GM21786 (cell line): Measurements from ENCODE around the gene PRSS53.

Experiments
- ATAC-seq: cut with Tn5 transposase; IDR thresholded peaks from one replicate; pipeline ENCODE4 v1.9.1; 2021; ENCODE audit not compliant: unreplicated experiment

Gene PRSS53

DNA sequence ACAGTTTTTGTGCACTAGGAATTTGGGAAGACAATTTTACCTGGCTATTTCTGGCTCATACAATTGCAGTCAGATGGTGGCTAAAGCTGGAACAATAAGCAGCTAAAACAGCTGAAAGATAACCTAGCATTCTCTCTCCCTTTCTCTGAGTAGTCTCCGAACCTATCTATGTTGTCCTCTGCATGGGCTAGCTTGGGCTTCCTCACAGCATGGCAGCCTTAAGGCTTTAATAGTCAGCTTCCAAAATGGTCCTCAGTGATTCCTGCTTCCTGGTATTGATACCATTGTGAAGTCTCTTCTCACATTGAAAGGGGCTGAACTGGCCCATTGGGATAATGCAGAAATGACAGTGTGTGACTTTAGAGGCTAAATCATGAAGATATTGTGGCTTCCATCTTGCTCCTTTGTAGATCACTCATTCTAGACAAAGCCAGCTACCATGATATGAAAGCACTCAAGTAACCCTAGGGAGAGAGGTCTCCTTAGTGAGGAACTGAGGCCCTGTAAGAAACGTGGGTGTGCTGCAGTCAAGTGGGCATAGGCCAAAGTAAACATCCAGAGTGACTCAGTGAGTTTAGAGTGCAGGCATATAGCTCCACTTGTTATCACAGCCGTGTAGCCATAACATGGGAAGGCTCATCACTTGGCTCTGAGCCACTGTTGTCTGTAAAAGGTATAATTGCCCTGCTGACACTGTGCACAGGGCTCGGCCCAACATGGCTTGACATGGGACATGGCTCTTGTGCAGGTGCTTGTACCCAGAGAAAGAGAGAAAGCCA is 11.3 kb upstream of the PRSS53 start:
- no peak for ATAC-seq

DNA sequence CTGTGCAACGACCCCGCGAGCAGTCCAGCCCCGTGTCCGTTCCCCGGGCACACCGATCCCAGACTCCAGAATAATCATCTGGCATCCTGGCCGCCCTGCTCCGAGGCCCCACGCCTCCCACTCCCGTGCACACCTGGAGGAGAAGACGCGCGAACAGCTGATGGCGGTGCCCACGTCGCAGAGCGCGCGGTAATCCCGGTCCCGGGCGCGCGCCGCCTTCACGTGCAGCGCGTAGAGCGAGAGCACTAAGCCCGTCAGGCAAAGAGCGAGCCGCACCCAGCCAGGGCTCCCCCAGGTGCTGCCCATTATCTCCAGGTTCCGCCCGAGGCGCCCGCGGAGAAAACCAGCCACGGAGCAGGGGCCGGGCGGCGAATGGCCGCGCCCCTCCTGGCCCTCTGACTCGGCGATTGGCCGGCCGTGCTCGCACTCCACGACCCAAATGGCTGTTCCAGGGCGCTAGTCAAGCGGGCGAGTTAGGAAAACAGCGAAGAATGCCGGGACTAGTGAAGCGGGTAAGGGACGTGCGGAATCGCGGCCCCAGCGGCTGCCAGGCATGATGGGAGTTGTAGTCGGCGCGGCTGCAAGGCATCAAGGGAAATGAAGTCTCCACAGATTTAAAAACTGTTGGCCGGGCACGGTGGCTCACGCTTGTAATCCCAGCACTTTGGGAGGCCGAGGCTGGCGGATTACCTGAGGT is 5.8 kb upstream of the PRSS53 start, which contains the start of gene VKORC1:
Gene VKORC1, minus strand, starts transcription at position 374 of the 697 bp plus-strand sequence. Its CDS starts 68 bp downstream, at position 306.
- ATAC-seq = peak; percentile 85

DNA sequence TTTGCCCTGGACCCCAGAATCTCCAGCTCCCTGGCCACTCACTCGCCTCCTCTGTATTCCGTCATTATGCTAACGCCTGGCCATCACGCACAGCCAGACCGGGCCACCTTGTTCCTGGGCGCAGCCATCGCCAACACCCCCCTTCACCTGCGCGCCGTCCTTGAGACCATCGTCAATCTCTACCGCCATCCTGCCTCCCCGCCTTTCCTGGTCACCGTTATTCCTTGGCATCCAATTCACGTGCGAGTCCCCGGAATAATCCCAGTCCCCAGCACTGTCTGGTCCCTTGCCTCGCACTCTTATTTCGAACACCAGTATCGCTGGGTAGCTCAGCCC is 5.3 kb upstream of the PRSS53 start:
- ATAC-seq = no peak

DNA sequence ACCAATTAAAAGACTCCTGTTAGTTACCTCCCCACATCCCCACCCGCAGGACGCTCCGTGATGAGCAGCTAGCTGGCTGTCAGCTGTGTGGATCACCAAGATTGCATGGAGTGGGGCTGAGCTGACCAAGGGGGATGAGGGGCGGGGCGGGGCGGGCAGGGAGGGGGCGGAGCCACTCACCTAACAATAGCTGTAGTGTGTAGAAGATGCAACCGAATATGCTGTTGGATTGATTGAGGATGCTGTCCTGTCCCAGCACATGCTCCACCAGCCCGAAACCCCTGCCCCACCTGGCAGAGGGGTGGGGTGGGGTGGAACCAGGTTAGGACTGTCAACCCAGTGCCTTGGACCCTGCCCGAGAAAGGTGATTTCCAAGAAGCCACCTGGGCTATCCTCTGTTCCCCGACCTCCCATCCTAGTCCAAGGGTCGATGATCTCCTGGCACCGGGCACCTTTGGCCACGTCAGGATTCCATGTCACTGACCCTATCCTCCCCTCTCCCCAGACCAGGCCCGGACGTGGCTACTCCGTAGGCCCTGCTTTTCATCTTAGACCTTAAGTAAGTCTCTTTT is 4.5 kb upstream of the PRSS53 start:
- ATAC-seq = no peak

DNA sequence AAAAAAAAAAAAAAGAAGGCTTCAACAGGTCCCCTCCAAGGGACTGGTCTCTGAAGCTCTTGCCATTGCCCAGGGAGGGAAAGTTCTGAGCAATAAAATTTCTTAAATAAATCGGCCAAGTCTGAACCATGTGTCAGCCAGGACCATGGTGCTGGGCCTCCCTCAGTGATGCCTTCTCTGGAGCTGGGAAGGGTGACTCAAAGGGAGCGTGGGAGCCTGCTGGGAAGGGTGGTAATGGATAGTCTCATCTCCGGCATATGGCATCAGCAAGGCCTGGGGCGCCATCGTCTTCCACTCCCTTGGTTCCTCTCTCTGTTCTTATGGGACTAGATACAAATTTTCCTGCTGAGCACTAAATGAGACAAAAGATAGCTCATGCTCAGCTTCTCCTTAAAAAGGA is 3.6 kb upstream of the PRSS53 start:
- no peak for ATAC-seq

DNA sequence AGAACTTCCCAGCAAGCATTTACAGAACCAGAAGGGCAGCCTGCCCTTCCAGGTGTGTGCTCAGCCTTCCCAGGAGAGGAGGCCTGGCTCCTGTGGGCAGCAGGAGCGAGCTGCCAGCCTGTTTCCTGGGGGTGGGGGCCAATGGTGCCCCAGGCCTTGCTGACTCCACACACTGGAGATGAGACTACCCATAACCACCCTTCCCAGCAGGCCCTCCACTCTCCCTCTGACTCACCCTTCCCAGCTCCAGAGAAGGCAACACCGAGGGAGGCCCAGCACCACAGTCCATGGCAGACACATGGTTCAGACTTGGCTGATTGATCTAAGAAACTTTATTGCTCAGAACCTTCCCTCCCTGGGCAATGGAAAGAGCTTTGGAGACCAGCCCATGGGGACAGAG is 1.8 kb upstream of the PRSS53 start:
- ATAC-seq = no peak

DNA sequence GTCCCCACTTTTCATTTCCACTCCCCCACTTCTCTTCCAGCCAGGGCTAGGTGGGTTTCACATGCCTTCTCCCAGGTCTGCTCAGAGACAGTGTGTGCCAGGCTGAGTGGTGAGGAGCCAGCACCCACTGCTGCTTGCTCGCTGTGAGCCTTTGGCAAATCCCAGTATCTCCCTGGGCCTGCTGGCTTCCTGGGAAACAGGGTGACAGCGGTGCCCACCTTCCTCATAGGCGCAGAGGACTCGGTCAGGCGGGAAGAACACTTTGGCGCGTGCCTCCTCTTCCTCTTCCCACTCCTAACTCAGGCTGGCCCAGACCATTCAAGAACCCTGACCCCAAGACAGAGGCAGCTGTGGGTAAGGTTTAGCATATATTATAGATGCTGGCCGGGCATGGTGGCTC is 456 bp upstream of the PRSS53 start:
- no peak for ATAC-seq

DNA sequence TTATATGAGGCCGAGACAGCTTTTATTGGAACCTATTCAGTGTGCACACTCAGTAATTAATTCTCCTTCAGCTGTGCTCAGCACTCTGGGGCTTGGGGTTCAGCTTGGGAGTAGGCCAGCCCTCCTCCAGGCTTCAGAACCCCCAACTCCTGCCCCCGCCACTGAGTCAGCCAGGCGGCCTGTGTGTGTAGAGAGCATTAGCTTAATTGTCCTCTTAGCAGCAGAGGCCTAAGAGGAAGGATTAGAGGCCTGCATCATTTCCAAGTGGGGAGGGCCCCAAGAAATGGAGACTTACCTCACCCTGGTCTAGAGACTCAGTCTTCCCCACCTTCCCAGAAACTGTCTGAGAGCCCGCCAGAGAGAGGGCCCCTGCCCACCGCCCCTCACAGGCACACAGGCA is 772 bp downstream of the PRSS53 start:
- no peak for ATAC-seq

DNA sequence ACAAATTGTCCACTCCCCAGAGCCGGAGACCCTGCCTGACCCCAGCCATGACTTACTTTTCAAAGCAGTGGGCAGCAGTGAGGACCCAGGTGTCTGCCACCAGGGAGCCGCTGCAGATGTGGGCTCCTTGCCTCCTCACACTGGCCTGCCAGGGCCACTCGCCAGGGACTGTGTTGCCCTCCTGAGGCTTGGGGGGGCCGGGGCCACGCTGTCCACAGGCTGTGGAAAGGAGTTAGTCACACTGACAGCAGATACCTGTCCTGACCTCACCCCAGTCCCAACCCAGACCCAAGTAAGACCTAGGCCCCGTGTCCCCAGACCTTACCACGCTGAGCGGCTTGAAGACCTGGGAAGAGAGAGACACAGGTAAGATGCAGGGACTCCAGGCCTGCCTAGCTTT is 1.3 kb downstream of the PRSS53 start:
- no peak for ATAC-seq

DNA sequence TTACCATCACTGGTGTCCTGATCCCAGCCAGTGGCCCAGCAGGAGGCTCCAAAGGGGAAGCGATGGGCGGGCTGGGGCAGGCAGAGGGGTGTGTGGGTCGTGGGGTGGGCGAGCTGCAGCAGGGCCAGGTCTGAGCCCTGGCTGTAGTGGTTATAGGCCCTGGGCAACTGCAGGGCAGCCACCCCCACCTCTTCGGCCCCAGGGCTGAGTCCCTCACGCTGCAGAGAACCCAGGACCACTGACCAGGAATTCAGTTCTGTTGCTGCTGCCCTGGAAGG is 2.2 kb downstream of the PRSS53 start:
- ATAC-seq = no peak

DNA sequence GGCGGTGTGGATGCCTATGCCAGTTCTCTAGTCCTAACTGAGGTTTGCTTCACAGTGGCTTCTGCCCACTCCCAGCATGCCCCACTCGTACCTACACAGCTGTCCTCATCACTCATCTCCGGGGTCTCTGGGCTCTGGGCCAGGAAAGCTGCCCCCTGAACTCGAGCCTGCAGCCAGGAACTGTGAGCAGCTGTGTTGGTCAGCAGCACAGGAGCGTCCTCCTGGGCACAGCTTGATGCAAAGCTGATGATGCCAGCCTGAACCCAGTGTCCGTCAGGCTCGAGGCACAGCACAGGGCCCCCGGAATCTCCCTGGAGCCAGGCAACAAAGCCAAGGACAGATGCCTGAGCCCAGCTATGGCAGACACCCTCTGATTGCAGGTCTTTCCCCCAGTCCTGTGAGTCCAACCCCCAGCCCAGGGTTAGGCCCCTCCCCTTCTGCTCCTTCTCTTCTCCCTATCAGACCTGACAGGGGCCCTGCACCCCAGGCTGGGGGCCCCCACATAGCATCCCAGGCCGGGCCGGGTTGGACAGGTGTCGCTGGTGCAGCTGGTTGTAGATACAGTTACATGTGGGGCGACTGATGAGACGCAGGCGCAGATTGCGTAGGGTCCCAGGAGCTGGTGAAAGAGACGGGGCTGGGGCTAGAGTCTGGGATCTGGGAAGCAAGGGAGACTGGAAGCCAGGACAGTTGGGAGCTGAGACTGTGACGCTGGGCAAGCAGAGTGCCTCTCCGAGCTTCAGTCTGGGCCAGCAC is 2.7 kb downstream of the PRSS53 start:
- no peak for ATAC-seq

DNA sequence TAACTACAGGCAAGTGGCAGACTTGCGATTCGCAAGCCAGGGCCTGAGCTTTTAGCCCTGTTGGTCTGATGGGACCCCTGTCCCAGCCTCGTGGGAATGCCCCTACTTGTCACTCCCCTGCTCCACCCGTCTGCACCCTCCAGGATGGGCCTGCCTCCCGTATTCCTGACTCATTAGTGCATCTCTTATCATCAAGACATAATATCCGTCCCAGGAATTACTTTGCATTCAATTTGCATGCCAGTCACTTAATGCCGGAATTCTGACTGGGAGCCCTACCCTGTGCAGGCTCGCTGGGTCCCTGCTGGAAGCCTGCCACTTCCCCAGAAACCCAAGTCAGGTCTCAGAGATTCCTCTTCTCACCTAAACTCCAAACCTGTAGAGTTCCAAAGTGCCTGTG is 3.3 kb downstream of the PRSS53 start:
- ATAC-seq = no peak

DNA sequence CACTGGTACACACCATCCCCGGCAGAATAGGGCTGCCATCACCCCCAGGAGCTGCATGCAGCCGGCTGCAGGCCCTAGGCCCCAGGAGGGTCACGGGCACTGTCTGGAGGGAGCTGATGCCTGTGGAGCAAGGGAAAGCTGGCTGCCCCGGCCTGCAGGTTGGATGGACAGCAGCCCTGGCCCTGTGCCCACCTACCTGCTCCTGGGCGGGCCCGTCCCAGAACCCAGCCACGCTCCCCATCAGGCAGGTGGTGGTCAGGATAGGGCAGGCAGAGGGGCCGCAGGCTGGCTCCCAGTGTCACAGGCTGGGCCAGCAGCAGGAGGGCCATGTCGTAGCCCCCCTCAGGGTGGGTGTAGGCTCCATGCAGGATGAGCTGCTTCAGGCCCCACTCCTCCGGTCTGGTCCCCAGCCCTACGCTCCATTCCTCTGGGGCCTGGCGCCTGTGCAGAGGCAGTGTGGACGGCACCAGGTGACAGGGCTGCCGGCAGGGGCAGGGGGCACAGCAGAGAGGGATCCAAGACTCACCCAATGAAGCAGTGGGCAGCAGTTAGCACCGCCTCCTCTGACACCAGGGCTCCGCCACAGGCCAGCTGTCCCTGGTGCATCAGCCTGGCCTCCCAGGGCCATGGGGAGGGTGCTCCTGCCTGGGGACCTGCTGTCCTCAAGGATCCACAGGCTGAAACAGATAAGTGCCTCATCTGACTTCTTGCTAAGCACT is 4.0 kb downstream of the PRSS53 start:
- no peak for ATAC-seq

DNA sequence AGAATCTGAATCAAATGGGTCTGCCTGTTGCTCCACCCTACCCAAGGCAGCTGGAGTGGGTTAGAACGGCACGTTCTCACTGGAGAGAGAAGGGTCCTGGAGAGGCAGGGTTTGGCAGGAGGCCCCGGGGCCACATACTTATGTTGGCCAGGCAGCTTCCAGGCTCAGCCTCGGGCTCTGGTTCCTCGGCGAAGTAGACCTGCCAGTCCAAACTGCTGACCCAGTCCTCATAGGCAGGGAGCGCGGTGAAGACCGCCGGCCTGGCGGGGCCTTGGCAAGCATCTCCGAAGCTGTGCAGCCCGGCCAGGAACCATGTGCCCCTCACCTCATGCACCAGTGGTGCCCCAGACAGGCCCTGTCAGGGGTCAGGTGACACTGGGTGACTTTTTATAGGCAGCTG is 4.8 kb downstream of the PRSS53 start:
- ATAC-seq = no peak

DNA sequence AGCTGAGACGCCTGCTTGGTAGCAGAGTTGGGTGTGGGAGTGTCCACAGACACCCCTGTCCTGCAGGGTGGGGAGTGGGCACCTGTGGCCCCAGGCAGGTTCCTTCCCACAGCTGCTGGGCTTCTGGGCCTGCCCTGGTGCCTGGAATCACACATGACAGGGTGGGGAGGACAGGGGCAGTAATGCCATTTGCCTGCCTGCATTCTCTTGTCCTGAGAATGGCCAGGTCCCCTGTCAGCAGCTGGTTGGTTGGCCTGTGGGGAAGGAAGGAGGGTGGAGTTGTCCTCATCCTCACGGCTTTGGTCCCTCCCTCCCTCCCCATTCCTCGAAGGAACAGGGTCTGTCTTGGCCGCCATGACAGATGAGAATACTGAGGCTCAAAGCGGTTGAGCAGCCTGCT is 5.2 kb downstream of the PRSS53 start:
- no peak for ATAC-seq

DNA sequence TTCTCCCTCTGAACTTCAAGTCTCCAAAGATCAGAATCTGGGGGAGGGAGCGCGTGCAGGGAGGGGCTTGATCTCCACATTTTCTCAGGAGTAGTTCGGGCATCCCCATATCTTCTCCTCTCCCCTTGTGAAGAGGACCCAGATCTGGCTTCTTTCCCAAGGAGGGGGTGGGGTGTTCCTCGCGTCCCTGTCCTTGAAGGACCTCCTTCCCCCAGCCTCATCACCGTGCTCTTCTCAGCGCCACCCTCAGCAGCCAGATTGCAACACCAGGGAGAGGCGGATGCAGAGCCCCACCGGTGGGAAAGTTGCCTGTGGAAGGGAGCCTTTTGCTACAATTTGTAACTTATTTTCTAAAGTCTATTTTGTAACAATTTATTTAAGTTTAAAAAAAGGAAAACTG is 5.7 kb downstream of the PRSS53 start:
- no peak for ATAC-seq

DNA sequence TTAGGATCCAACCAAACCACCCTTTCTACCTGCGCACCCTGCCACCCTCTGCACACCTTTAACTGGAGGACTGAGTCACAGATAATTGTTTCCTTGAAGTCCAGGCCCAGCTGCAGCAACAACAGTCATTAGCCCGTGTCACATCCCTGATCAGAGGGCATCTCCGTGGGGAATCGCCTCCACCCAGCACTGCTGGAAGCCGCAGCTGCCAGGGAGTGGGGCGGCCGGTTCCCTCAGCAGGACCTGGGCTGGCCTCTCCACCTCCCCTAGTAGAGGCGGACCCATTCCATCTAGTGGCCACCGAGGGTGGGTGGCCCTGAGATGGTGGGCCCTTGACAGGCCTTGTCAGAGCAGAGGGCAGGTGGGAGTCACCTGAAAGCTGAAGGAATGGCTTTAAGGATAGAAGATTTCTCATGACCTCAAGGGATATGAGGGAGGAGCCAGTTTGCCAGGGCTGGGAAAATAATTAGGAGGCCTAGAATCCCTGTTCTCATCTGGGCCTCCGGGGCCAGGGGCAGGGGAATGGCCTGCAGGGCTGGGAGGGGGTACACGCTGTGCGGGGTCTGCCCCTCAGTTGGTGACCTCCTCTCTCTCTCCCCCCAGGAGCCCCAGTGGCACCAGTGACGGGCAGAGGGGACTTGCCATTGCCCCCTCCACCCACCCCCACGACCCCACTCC is 6.2 kb downstream of the PRSS53 start:
- ATAC-seq = no peak

DNA sequence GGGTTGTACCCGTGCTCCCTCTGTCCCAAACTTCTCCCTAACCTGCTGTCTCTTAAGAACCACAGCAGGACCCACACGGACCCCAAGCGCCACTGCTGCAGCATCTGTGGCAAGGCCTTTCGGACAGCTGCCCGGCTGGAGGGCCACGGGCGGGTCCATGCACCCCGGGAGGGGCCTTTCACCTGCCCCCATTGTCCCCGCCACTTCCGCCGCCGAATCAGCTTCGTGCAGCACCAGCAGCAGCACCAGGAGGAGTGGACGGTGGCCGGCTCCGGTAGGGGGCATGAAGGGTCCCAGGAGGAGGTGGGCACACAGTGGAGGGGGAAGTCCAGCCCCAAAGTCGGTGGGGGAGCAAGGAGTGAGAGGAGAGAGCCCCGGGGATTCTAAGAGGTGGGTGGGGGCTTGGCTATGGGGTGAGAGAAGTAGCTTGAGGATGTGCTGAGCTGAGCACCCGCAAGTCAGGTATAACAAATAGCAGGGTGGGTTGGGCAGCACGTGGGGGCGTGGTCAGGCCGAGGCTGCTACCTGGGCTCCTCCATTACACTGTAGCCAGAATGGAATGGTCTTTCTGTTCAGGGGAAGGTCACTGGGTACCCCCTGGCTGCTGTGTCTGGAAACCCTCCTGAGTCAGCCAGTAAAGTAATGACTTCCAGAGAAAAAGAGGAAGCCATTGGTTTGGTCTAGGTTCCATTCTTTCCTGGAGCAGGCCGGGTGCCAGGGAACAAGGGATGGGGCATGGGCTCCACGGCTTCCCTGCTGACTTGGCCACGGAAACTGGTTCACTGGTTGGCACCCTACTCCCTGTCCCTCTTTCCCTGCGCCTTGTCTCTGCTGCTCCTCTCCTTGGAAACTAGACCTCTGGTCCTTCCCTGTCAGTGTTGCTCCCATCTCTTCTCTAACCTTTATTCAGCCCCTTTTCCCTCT is 7.1 kb downstream of the PRSS53 start:
- ATAC-seq = no peak

DNA sequence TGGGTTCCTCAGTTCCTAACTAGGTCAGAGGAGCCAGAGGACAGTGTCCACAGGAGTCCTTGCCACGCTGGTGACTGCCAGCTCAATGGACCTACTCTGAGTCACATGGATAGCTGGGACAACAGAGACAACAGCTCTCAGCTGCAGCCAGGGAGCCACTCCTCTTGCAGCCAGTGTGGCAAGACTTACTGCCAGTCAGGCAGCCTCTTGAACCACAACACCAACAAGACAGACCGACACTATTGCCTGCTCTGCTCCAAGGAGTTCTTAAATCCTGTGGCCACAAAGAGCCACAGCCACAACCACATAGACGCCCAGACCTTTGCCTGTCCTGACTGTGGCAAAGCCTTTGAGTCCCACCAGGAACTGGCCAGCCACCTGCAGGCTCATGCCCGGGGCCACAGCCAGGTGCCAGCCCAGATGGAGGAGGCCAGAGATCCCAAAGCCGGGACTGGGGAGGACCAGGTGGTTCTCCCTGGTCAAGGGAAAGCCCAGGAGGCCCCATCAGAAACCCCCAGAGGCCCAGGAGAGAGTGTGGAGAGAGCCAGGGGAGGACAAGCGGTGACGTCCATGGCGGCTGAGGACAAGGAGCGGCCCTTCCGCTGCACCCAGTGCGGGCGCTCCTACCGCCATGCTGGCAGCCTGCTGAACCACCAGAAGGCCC is 7.9 kb downstream of the PRSS53 start:
- ATAC-seq = no peak
